ENCODE data around the gene DUSP22.

Gene DUSP22

DNA sequence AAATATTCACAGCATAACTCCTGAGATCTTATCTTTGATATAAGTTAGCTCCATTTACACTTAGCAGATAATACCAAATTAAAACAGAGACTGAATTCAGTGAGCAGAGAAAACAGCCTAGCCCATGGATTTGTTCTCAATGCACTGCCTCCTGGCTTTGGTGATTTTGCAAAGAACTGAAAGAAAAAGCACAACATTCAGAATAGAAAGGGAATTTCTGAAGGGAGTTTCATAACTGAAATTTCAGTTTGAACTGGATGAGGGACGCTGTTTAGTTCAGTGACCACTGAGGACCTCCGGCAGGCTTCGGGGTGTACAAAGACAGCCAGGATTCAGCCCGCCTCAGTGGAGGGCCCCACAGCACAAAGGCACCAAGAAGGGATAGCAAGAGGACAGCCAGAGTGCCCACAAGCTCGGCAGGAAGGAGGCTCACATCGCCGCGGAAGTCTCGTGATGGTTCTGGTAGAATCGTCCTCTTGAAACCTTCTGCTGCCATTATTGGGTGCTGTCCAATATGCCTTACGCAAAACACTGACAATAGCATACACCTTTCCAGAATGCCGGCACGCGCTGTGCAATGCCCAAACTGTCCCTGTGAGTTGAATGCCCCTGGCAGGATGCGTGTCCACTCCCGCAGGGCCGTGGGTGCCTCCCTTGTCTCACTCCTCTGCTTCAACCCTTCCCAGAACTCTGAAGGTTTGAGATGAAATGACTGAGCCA lies 89.6 kb downstream of the DUSP22 start:
- DNase-seq = no peak

DNA sequence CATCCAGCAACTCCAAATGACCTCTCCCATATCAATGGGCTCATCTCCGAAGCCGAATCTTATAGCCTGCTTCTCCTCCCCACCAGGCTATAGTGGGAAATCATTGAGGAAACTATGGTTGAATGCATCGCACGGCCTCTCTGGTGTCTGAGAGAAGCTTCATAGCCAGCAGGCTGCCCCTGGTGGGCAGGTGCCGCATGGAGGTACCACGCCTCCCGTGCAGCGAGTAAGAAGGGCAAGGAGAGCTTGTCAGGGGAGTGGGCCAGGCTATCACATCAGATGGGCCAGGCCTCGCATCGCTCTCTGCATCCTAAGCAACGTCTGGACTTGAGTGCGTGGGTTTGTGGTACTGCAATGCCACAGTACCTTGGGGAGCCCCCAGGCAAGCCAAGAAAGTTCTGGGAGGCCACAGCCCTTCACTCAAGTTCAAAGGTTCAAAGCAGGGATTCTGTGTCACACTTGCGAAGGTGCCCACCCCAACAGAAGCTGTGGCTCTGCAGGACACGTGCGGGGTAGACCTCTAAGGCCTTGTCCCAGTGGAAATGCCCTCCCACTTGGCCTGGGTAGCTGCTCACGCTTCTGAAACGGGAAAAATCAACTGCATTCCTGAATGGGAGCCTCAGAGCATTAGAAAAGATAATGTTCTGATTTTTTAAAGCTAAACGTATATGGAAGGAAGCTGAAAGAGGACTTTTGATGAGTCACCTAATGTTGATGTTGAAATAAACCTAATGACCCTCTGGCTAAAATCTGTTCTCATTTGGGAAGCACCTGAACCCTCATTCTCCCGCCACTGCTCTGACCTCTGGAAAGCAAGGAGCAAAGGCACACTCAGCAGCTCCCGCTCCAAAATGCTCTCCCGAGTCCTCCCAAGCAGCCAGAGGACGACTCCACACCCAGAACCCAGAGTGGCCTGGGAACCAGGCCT lies 90.9 kb downstream of the DUSP22 start:
- no peak for DNase-seq

- DNase-seq = no peak
Observed at GRCh38 chr6:383856-384255, 91.6 kb downstream of the DUSP22 start.

GRCh38 chr6:384898-385297 lies 92.6 kb downstream of the DUSP22 start:
- DNase-seq = no peak

DNA sequence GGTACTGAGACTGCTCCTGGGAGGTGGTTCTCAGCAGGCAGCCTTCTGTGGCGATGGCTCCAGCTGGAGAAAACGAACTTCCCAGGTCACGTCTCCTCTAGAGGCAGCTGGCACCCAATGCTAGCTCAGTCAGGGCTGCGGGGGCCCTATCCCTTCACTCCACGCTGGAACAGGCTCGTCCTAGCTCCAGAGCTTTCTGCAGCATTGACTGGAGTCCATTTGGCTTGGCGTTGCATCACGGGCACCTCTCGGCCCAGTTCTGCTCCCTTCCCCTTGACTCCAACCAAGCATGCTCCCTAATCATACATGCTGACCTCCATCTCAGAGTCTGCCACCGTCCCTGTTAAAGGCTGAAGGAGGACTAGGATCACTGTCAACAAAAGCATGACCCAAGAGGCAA lies 93.3 kb downstream of the DUSP22 start:
- no peak for DNase-seq

DNA sequence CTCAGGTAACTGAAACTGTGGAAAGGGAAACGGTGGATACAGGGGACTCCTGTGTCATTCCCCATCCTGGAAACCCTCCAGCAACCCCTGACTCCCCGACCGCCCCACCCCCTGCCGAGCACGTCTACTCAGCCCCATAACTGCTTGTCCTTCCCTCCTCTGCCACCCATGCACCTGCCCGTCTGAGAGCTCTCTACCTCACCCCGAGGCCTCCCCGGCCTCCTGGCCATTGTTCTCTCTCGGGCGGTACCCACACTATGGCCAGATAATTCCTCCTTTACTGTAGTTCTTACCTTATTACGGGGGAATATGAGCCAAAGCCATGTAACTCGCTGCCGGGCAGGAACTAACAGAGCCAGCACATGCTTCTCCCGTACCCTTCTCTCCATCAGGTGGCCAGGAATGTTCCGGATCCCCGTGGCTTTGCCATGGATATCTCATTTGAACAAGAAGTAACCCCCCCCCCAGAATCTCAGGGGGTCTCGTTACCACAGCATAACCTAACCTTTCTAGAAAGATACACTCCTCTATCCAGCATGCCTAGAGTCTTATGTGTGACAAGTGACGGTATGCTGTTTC lies 94.5 kb downstream of the DUSP22 start:
- no peak for DNase-seq

- no peak for DNase-seq
Observed at GRCh38 chr6:387293-387741, 95.0 kb downstream of the DUSP22 start.

GRCh38 chr6:388202-388903 lies 96.1 kb downstream of the DUSP22 start:
- DNase-seq = no peak

GRCh38 chr6:389143-389542 lies 96.9 kb downstream of the DUSP22 start:
- no peak for DNase-seq

- DNase-seq = no peak
Observed at GRCh38 chr6:389622-390021, 97.3 kb downstream of the DUSP22 start.

GRCh38 chr6:390914-391558 lies 98.7 kb downstream of the DUSP22 start:
- DNase-seq = no peak

DNA sequence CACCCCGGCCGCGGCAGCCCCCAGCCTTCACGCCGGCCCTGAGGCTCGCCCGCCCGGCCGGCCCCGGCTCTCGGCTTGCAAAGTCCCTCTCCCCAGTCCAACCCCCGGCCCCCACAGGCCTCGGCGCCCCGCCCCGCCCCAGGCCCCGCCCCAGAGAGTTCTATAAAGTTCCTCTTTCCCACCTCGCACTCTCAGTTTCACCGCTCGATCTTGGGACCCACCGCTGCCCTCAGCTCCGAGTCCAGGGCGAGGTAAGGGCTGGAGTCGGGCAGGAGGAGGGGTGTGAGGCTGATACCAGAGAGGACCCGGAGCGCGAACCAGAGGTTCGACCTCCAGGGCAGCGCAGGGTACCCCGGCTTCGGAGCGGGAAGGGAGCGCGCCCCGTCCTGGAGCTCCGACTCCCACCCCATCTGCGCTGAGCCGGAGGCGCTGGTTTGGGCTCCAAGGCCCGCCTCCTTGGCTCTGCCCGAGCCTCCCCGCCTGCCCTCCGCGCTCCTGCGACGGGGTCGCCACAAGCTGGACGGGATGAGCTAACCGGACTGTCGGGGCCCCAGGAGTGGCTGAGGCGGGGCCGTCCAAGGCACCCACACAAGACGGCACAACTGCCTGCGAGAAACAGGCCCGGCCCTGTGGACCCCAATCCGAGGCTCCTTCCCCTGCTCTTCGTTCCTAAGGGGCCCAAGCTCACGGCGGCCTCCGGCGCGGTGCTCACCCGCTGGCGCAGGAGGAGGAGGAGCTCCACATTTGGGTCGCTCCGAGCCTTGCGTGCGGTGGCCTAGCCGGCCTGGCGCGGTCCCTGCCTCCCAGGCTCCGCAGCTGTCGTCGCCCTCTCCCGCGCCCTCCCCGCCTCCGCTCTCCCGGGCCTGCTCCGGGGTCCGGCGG lies 99.5 kb downstream of the DUSP22 start, which contains the start of gene IRF4:
IRF4 (plus strand) TSS at position 194 of the 882 bp plus-strand sequence. CDS start 1,401 bp downstream, outside the sequence.
- DNase-seq = no peak

GRCh38 chr6:392441-393390 lies 100.4 kb downstream of the DUSP22 start:
- DNase-seq = no peak

- no peak for DNase-seq
Observed at GRCh38 chr6:393391-394221, 101.3 kb downstream of the DUSP22 start.

GRCh38 chr6:394641-395289 lies 102.5 kb downstream of the DUSP22 start:
- no peak for DNase-seq

DNA sequence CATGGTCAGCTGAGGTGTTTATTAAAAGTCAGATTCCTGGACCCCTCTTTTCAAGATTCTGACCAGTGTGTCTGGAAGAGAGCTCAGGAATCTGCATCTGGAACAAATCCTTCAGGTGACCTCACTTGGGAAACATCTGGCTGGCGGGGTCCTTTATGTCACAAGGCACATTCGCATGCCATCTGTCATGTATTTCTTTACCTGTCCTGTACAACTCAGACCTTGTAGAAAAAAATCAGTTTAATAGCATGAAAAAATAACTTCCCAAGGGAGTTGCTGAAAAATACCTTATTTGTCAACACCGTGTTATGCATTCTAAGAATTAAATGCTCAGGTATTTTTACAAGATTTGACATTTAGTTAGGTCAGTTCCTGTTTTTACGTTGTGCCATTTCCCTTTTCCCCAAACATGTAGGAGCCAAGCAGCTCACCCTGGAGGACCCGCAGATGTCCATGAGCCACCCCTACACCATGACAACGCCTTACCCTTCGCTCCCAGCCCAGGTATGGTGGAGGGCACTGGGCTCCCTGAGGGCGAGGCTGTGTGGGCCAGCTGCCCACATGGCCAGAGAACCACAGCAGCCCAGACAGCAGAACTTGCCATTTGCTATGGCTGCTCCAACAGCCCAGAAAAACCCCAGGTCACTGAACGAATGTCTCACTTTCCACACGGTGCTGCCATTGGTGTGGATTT lies 103.3 kb downstream of the DUSP22 start:
- no peak for DNase-seq

GRCh38 chr6:396126-396520 lies 103.8 kb downstream of the DUSP22 start:
- no peak for DNase-seq

- no peak for DNase-seq
Observed at GRCh38 chr6:397056-397455, 104.8 kb downstream of the DUSP22 start.
